Measurements from ENCODE around the gene MUC5B. TPM values are rescaled to one million over a fixed set of nuclear protein-coding genes. Genes with fewer than 3 reads are reported as not detected.
A peak's percentile ranks its signal among the peaks of the same experiment; 100 is the strongest.

Gene MUC5B
- total and polyA plus RNA-seq, 5 donors from 2014 or later, result not detected

DNA sequence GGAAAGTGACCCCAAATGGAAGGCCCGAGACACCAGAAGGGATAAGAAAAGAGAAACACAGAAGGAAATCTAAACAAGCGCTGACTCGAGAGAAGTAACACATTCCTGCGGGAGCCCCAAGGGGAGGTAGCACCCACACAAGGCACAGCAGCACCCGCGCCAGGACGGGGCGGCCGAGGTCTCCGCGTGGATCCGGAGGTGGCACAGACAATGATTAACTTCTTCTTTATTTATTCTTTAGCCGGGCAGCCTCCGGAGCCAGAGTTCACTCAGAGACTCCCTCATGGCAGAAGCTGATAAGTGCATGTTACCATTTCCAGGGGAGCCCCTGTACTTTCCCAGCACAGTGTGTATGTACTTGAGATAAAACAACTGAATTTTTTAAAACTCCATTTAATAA, 81.5 kb downstream of the MUC5B start:
- Mint-ChIP-seq H3K36me3 (peaks cover 9% of the 10 kb centered on the region), H3K4me1 (peaks cover 12 to 66% (median 25%) of the 10 kb centered on the region in 4 donors), H3K9me3 (peaks cover 0 to 1% (median 0%) of the 10 kb centered on the region in 7 donors), H3K4me3 (peak overlapping the region in 2 of 4 donors; percentile 48 to 85), H3K27me3 (no peaks in the 10 kb centered on the region), H3K27ac (peak overlapping the region in 1 of 3 donors; percentile 38)
- H3K27ac ChIP-seq (ENCODE audit: insufficient read depth, low read length, poor library complexity, severe bottlenecking), result no peak overlapping the region
- H3K27me3 ChIP-seq (ENCODE audit: control insufficient read depth, insufficient read depth, low read length), result no peaks in the 10 kb centered on the region
- no peak overlapping the region for H3K4me3 ChIP-seq (ENCODE audit: low read depth, low read length)
- DNase-seq, result no peak
- peaks cover 20% of the 10 kb centered on the region for H3K4me1 ChIP-seq (ENCODE audit: control insufficient read depth, insufficient read depth, low read length, poor library complexity, severe bottlenecking)
- no peaks in the 10 kb centered on the region for H3K9me3 ChIP-seq (ENCODE audit: control insufficient read depth in 2 of 2, low read length in 2 of 2)
- H3K36me3 ChIP-seq (ENCODE audit: control insufficient read depth, insufficient read depth, low read length), result peaks cover 5% of the 10 kb centered on the region
- no peak for ATAC-seq (ENCODE audit: low read depth in 2 of 2)

DNA sequence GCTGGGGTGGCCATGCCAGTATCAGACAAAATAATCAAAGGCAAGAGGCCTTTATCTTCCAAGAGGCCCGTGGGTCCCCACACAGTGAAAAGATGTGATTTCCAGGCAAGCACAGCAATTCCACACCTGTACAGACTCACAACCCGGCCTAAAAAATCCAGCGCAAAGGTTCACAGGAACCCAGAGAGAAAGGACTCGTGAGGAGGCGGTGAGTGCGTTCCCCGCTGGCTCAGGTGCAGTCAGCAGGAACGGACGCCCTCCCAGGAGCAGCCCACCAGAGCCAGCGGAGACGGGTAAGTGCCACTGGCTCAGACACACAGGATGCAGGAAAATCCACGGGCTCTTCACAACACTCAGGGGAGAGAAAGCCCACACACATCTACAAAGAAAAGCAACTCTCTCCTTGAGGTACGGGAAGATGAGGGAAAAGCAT, 82.2 kb downstream of the MUC5B start:
- Mint-ChIP-seq H3K27ac (peak overlapping the region; percentile 11 to 69 (median 38)), H3K27me3 (no peaks in the 10 kb centered on the region), H3K4me3 (peak overlapping the region in 2 of 4 donors; percentile 39 to 48), H3K36me3 (peaks cover 9% of the 10 kb centered on the region), H3K4me1 (peaks cover 12 to 66% (median 25%) of the 10 kb centered on the region in 4 donors), H3K9me3 (peaks cover 0 to 1% (median 0%) of the 10 kb centered on the region in 7 donors)
- H3K27ac ChIP-seq (ENCODE audit: insufficient read depth, low read length, poor library complexity, severe bottlenecking), result no peak overlapping the region
- no peak overlapping the region for H3K4me3 ChIP-seq (ENCODE audit: low read depth, low read length)
- H3K9me3 ChIP-seq (ENCODE audit: control insufficient read depth in 2 of 2, low read length in 2 of 2), result no peaks in the 10 kb centered on the region
- no peaks in the 10 kb centered on the region for H3K27me3 ChIP-seq (ENCODE audit: control insufficient read depth, insufficient read depth, low read length)
- ATAC-seq (ENCODE audit: low read depth in 2 of 2), result no peak
- no peak for DNase-seq
- peaks cover 24% of the 10 kb centered on the region for H3K4me1 ChIP-seq (ENCODE audit: control insufficient read depth, insufficient read depth, low read length, poor library complexity, severe bottlenecking)
- H3K36me3 ChIP-seq (ENCODE audit: control insufficient read depth, insufficient read depth, low read length), result peaks cover 3% of the 10 kb centered on the region

DNA sequence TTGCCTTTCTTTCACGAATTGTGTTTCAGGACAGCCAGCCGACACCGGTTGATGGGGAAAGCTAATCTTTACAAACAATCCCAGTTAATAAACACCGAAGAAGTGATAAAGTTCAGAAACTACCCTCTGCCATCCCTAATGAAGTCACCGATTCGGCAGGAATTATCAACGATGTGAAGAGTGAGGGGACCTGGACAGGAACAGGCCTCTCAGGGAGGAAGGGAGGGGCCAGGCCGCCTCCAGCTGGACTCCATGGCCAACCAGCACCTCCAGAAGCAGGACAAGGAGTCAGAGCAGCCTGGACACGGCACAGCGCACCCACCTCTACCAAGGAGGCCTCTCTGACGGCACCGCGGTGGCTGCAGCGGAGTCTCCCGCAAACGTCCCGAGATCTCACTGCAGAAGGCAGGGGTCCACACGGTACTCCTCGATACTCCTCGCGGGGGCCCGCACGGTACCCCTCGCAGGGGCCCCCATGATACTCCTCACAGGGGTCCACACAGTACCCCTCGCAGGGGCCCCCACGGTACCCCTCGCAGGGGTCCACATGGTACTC, 82.7 kb downstream of the MUC5B start:
- Mint-ChIP-seq H3K4me1 (peaks cover 9 to 69% (median 27%) of the 10 kb centered on the region in 4 donors), H3K27me3 (no peaks in the 10 kb centered on the region), H3K36me3 (peaks cover 10% of the 10 kb centered on the region), H3K4me3 (no peak overlapping the region), H3K27ac (peak overlapping the region in 1 of 3 donors; percentile 38), H3K9me3 (peaks cover 0 to 1% (median 0%) of the 10 kb centered on the region in 7 donors)
- ATAC-seq (ENCODE audit: low read depth in 2 of 2) (no peak), DNase-seq (no peak)
- H3K9me3 ChIP-seq (ENCODE audit: control insufficient read depth in 2 of 2, low read length in 2 of 2), result no peaks in the 10 kb centered on the region
- H3K4me3 ChIP-seq (ENCODE audit: low read depth, low read length), result no peak overlapping the region
- peaks cover 3% of the 10 kb centered on the region for H3K36me3 ChIP-seq (ENCODE audit: control insufficient read depth, insufficient read depth, low read length)
- H3K4me1 ChIP-seq (ENCODE audit: control insufficient read depth, insufficient read depth, low read length, poor library complexity, severe bottlenecking), result peaks cover 29% of the 10 kb centered on the region
- H3K27ac ChIP-seq (ENCODE audit: insufficient read depth, low read length, poor library complexity, severe bottlenecking), result no peak overlapping the region
- H3K27me3 ChIP-seq (ENCODE audit: control insufficient read depth, insufficient read depth, low read length), result no peaks in the 10 kb centered on the region

DNA sequence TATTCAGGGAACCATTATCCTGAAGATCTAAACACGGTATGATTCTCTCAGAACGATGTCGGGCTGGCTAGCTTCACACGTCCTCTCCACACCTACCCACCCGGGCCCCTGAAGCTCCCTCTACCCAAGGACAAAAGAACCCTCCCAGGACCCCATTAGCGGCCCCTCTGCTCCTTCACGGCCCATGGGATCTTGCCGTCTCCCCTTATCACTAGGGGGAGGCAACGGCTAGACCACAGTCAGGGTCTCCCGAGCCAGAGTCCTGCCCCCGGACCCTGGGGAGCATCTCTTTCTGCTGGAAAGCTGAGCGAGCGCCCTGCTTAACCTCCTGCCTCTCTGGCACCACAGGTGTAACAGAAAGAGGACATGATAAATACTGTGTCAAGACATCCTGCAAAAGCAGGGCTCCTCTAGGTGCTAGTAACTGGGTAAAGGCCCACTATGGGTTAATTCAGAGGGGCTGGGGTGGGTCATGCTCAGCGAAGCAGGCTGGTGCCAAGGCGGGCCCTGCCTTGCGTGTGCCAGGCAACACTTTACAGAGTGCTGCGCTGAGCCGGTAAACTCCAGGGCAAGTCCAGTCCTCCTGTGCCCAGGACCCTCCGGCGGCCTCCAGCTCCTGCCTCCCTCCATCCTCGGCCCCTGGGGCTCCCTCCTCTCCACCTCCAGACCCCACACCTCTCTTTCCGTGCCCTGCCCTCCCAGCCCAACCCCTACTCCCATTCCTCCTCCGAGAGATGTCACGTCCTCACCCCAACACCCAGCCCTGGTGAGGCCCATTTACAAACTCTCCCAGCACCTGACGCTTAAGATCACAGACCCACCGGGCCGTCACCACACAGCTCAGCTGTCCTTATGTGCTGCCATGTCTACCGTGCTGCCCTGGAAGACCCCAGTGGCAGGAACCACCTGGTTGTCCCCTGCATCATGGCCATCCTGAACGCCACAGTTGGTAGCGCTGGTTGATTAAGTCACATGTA, 83.6 kb downstream of the MUC5B start:
- H3K9me3 Mint-ChIP-seq, result peaks cover 0 to 4% (median 0%) of the 10 kb centered on the region in 7 donors
- H3K27ac Mint-ChIP-seq, result peak overlapping the region in 1 of 3 donors; percentile 10
- H3K4me3 Mint-ChIP-seq, result peak overlapping the region; percentile 22 to 76 (median 46)
- no peak overlapping the region for H3K27ac ChIP-seq (ENCODE audit: insufficient read depth, low read length, poor library complexity, severe bottlenecking)
- H3K4me3 ChIP-seq (ENCODE audit: low read depth, low read length), result no peak overlapping the region
- no peak for DNase-seq
- H3K36me3 ChIP-seq (ENCODE audit: control insufficient read depth, insufficient read depth, low read length), result peaks cover 3% of the 10 kb centered on the region
- peaks cover 5 to 76% (median 34%) of the 10 kb centered on the region in 4 donors for H3K4me1 Mint-ChIP-seq
- H3K9me3 ChIP-seq (ENCODE audit: control insufficient read depth in 2 of 2, low read length in 2 of 2), result no peaks in the 10 kb centered on the region
- peaks cover 35% of the 10 kb centered on the region for H3K4me1 ChIP-seq (ENCODE audit: control insufficient read depth, insufficient read depth, low read length, poor library complexity, severe bottlenecking)
- H3K36me3 Mint-ChIP-seq, result peaks cover 14% of the 10 kb centered on the region
- no peaks in the 10 kb centered on the region for H3K27me3 ChIP-seq (ENCODE audit: control insufficient read depth, insufficient read depth, low read length)
- no peaks in the 10 kb centered on the region for H3K27me3 Mint-ChIP-seq
- no peak for ATAC-seq (ENCODE audit: low read depth in 2 of 2)

DNA sequence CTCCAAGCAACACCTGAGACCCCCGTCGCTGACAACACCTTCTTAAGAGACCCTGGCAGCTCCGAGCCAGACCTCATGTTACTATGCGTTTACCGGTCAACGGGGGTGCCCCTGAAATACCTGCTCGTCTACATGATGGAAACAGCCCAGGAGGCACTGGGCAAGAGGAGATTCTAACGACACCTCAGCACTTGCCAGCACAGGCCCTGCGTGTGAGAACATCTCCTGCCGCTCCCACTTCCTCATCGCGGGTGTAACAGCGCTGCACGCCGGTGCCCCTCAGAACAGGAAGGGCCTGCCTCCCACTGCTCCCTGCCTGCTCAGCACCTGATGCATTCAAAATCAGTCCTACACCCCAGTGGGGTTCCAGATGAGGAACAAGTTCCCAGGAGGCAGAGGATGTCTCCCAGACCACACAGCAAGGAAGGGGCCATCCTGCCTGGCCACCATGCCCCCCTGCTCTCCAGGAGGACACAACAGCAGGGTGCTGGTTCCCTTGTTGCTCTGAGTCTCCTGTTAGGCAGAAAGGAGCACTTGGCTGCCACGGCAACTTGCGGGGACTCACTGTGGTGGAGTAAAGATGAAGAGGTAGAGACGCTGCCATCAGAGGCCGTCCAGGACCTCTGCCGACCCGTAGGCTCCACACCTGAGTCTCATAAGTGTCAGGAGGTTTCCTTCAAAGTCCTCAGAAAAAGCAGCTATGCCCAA, 84.5 kb downstream of the MUC5B start:
- H3K4me1 Mint-ChIP-seq, result peaks cover 5 to 71% (median 34%) of the 10 kb centered on the region in 4 donors
- peak overlapping the region in 1 of 3 donors; percentile 10 for H3K27ac Mint-ChIP-seq
- H3K4me3 Mint-ChIP-seq, result peak overlapping the region; percentile 57 to 88 (median 79)
- Histone ChIP-seq H3K27ac (ENCODE audit: insufficient read depth, low read length, poor library complexity, severe bottlenecking) (no peak overlapping the region), H3K4me3 (ENCODE audit: low read depth, low read length) (no peak overlapping the region), H3K9me3 (ENCODE audit: control insufficient read depth in 2 of 2, low read length in 2 of 2) (no peaks in the 10 kb centered on the region), H3K36me3 (ENCODE audit: control insufficient read depth, insufficient read depth, low read length) (peaks cover 3% of the 10 kb centered on the region), H3K27me3 (ENCODE audit: control insufficient read depth, insufficient read depth, low read length) (no peaks in the 10 kb centered on the region), H3K4me1 (ENCODE audit: control insufficient read depth, insufficient read depth, low read length, poor library complexity, severe bottlenecking) (peaks cover 35% of the 10 kb centered on the region)
- peaks cover under 1% of the 10 kb centered on the region for H3K27me3 Mint-ChIP-seq
- peaks cover 0 to 9% (median 0%) of the 10 kb centered on the region in 7 donors for H3K9me3 Mint-ChIP-seq
- DNase-seq (peak in 1 of 3 donors; percentile 30), ATAC-seq (ENCODE audit: low read depth in 2 of 2) (no peak)
- peaks cover 14% of the 10 kb centered on the region for H3K36me3 Mint-ChIP-seq

DNA sequence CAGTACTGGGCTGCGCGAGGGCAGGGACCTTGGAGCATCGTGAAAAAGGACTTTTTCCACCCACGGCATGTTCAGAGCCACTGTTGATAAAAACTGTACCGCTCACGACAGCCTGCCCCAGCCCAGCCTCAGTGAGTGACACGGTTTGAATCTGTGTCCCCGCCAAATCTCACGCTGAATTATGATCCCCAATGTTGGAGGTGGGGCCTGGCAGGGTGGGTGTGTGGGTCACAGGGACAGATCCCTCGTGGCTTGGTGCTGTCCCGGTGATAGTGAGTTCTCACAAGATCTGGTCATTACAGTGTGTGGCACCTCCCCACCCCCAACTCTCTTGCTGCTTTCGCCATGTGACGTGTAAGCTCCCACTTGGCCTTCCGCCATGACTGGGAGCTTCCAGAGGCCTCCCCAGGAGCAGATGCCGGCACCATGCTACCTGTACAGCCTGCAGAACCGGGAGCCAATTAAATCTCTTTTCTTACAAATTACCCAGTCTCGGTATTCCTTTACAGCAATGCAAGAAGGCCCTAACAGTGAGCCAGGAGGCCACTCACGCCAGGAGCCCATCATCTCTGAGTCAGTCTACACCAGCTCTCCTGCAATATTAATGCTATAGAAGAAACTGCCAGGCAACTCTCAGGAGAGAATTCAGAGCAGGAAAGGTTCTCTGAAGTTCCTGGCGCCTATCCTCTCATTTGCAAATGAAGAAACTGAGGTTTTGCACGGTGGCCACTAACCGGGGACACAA, 85.3 kb downstream of the MUC5B start:
- ATAC-seq (ENCODE audit: low read depth in 2 of 2) (no peak), DNase-seq (no peak)
- peak overlapping the region; percentile 51 for H3K4me3 ChIP-seq (ENCODE audit: low read depth, low read length)
- Mint-ChIP-seq H3K27me3 (peaks cover 4% of the 10 kb centered on the region), H3K36me3 (peaks cover 9% of the 10 kb centered on the region), H3K4me3 (peak overlapping the region; percentile 77 to 88 (median 82)), H3K4me1 (peaks cover 5 to 64% (median 32%) of the 10 kb centered on the region in 4 donors), H3K27ac (peak overlapping the region in 2 of 3 donors; percentile 62 to 82), H3K9me3 (peaks cover 0 to 9% (median 0%) of the 10 kb centered on the region in 7 donors)
- peaks cover 35% of the 10 kb centered on the region for H3K4me1 ChIP-seq (ENCODE audit: control insufficient read depth, insufficient read depth, low read length, poor library complexity, severe bottlenecking)
- H3K9me3 ChIP-seq (ENCODE audit: control insufficient read depth in 2 of 2, low read length in 2 of 2), result no peaks in the 10 kb centered on the region
- H3K27me3 ChIP-seq (ENCODE audit: control insufficient read depth, insufficient read depth, low read length), result no peaks in the 10 kb centered on the region
- H3K36me3 ChIP-seq (ENCODE audit: control insufficient read depth, insufficient read depth, low read length), result peaks cover 3% of the 10 kb centered on the region
- peak overlapping the region; percentile 68 for H3K27ac ChIP-seq (ENCODE audit: insufficient read depth, low read length, poor library complexity, severe bottlenecking)
